ENCODE data around the gene TAX1BP3. TPM values are rescaled to one million over a fixed set of nuclear protein-coding genes. Genes with fewer than 3 reads are reported as not detected.
A peak's percentile ranks its signal among the peaks of the same experiment; 100 is the strongest.

The TAX1BP3 gene
- total and polyA plus RNA-seq, 2 of the 13 experiments (the other 11 are each of a cell fraction or from before 2014, with no cell fraction given), result 16.7 to 45.1 TPM

- TF ChIP-seq KIAA2018 (CRISPR knock-in tag; IDR thresholded peaks at IDR 0.05; ENCODE audit: borderline replicate concordance), result no peak
- TF ChIP-seq ATF2 (CRISPR knock-in tag; IDR thresholded peaks at IDR 0.05), result no peak
- TF ChIP-seq MXD4 (CRISPR knock-in tag; IDR thresholded peaks at IDR 0.05), result no peak
- peak; percentile 59; the same call in 1 of the 2 replicates for TF ChIP-seq KDM5A (IDR thresholded peaks at IDR 0.05; ENCODE audit: borderline replicate concordance, low read length)
- TF ChIP-seq ZSCAN9 (CRISPR knock-in tag; IDR thresholded peaks at IDR 0.05; ENCODE audit: borderline replicate concordance), result 0 out of 2 replicates have a peak, but pooled peaks have one; percentile 3
- 0 out of 2 replicates have a peak, but pooled peaks have one; percentile 8 for TF ChIP-seq ZNF749 (CRISPR knock-in tag; IDR thresholded peaks at IDR 0.05; ENCODE audit: borderline replicate concordance)
- TF ChIP-seq TAF1 (CRISPR knock-in tag; IDR thresholded peaks at IDR 0.05), result no peak
- no peak for TF ChIP-seq TERF1 (CRISPR knock-in tag; IDR thresholded peaks at IDR 0.05)
- no peak for TF ChIP-seq SIX1 (CRISPR knock-in tag; IDR thresholded peaks at IDR 0.05; ENCODE audit: borderline replicate concordance)
- TF ChIP-seq PREB (CRISPR knock-in tag; IDR thresholded peaks at IDR 0.05), result 0 out of 2 replicates have a peak, but pooled peaks have one; percentile 49
- TF ChIP-seq GFI1 (CRISPR knock-in tag; IDR thresholded peaks at IDR 0.05; ENCODE audit: borderline replicate concordance), result no peak; the same call in 1 of the 2 replicates
- TF ChIP-seq RFX3 (CRISPR knock-in tag; IDR thresholded peaks at IDR 0.05), result no peak
- TF ChIP-seq ZSCAN22 (CRISPR knock-in tag; IDR thresholded peaks at IDR 0.05), result no peak
- TF ChIP-seq ZNF672 (CRISPR knock-in tag; IDR thresholded peaks at IDR 0.05), result no peak
- no peak for TF ChIP-seq KLF11 (CRISPR knock-in tag; IDR thresholded peaks at IDR 0.05)
Measured at GRCh38 chr17:3636908-3637373, 31.4 kb downstream of the TAX1BP3 start (continued).
